ENCODE data around the gene SLC39A13. TPM values are rescaled to one million over a fixed set of nuclear protein-coding genes. Genes with fewer than 3 reads are reported as not detected.
A peak's percentile ranks its signal among the peaks of the same experiment; 100 is the strongest.

SLC39A13 gene
- polyA plus RNA-seq, 3 donors: 4.8 to 27.4 (median 5.9) TPM

GRCh38 chr11:47438721-47439120 is 30.3 kb downstream of the SLC39A13 start:
- intact Hi-C loops (cut with micrococcal nuclease): no loop called here
- 95% methylated on average over 18 of the region's 18 CpGs for WGBS (ENCODE audit: insufficient coverage)
- peak overlapping the region in 1 of 7 donors; percentile 53 for H3K27ac Mint-ChIP-seq

GRCh38 chr11:47440054-47440476 is 31.7 kb downstream of the SLC39A13 start:
- Mint-ChIP-seq H3K27ac (peak overlapping the region in 1 of 7 donors; percentile 53), H3K4me1 (no peaks in the 10 kb centered on the region), H3K36me3 (no peaks in the 10 kb centered on the region), H3K27me3 (ENCODE audit: low read depth in 3 of 3) (peaks cover 0 to 3% (median 0%) of the 10 kb centered on the region in 3 donors), H3K4me3 (no peak overlapping the region), H3K9me3 (no peaks in the 10 kb centered on the region)
- TF ChIP-seq CTCF (IDR thresholded peaks at IDR 0.05): no peak
- Histone ChIP-seq H3K79me2 (ENCODE audit: insufficient read depth, low read length) (no peaks in the 10 kb centered on the region), H3K27me3 (ENCODE audit: control insufficient read depth in 2 of 2, insufficient read depth in 2 of 2, low read length in 2 of 2) (no peaks in the 10 kb centered on the region), H3K4me3 (replicated peaks in 1 of 3; ENCODE audit: low read depth in 2 of 3, low read length in 3 of 3) (no peak overlapping the region), H3K9me3 (replicated peaks in 1 of 2; ENCODE audit: control insufficient read depth in 1 of 2, insufficient read depth in 1 of 2, low read length in 2 of 2) (no peaks in the 10 kb centered on the region), H3K27ac (ENCODE audit: low read depth in 1 of 2, low read length in 2 of 2) (no peak overlapping the region), H3K4me2 (replicated peaks; ENCODE audit: extremely low read depth, low read length, poor library complexity, severe bottlenecking) (no peak overlapping the region), H3K4me1 (ENCODE audit: control insufficient read depth in 1 of 2, insufficient read depth in 2 of 2, low read length in 2 of 2) (no peaks in the 10 kb centered on the region), H2AFZ (ENCODE audit: insufficient read depth, low read depth, low read length, poor library complexity, severe bottlenecking) (no peak overlapping the region), H4K20me1 (ENCODE audit: insufficient read depth, low read length) (no peaks in the 10 kb centered on the region), H3K36me3 (replicated peaks in 1 of 2; ENCODE audit: control insufficient read depth in 1 of 2, insufficient read depth in 2 of 2, low read length in 2 of 2) (no peaks in the 10 kb centered on the region), H3K9ac (ENCODE audit: insufficient read depth, low read length, poor library complexity, severe bottlenecking) (no peak overlapping the region)
- no peak for DNase-seq
- 100% methylated on average over 1 of the region's 2 CpGs for WGBS (ENCODE audit: insufficient coverage)
- intact Hi-C loops (cut with micrococcal nuclease): no loop called here

More at GRCh38 chr11:47438721-47439120, 30.3 kb downstream of the SLC39A13 start:
- H3K4me3 ChIP-seq (replicated peaks in 1 of 3; ENCODE audit: low read depth in 2 of 3, low read length in 3 of 3): no peak overlapping the region
- no peaks in the 10 kb centered on the region for H3K27me3 ChIP-seq (ENCODE audit: control insufficient read depth in 2 of 2, insufficient read depth in 2 of 2, low read length in 2 of 2)
- Mint-ChIP-seq H3K4me1 (no peaks in the 10 kb centered on the region), H3K36me3 (no peaks in the 10 kb centered on the region), H3K9me3 (no peaks in the 10 kb centered on the region), H3K4me3 (no peak overlapping the region), H3K27me3 (ENCODE audit: low read depth in 3 of 3) (peaks cover 0 to 5% (median 3%) of the 10 kb centered on the region in 3 donors)
- H3K27ac ChIP-seq (ENCODE audit: low read depth in 1 of 2, low read length in 2 of 2): no peak overlapping the region
- no peaks in the 10 kb centered on the region for H3K9me3 ChIP-seq (replicated peaks in 1 of 2; ENCODE audit: control insufficient read depth in 1 of 2, insufficient read depth in 1 of 2, low read length in 2 of 2)
- H3K4me1 ChIP-seq (ENCODE audit: control insufficient read depth in 1 of 2, insufficient read depth in 2 of 2, low read length in 2 of 2): no peaks in the 10 kb centered on the region
- H3K9ac ChIP-seq (ENCODE audit: insufficient read depth, low read length, poor library complexity, severe bottlenecking): no peak overlapping the region
- no peak overlapping the region for H2AFZ ChIP-seq (ENCODE audit: insufficient read depth, low read depth, low read length, poor library complexity, severe bottlenecking)
- no peak for DNase-seq
- no peaks in the 10 kb centered on the region for H3K79me2 ChIP-seq (ENCODE audit: insufficient read depth, low read length)
- TF ChIP-seq CTCF (IDR thresholded peaks at IDR 0.05): no peak
- H3K36me3 ChIP-seq (replicated peaks in 1 of 2; ENCODE audit: control insufficient read depth in 1 of 2, insufficient read depth in 2 of 2, low read length in 2 of 2): no peaks in the 10 kb centered on the region
- H3K4me2 ChIP-seq (replicated peaks; ENCODE audit: extremely low read depth, low read length, poor library complexity, severe bottlenecking): no peak overlapping the region
- no peaks in the 10 kb centered on the region for H4K20me1 ChIP-seq (ENCODE audit: insufficient read depth, low read length)
